NCI-H345 treated with DMSO at 0.1 percent for 48 hours (cell line): ENCODE data around the gene THSD4.

Source experiments
- DNase-seq: peaks from one replicate; lab custom pipeline; 2025; ENCODE audit not compliant: unreplicated experiment; lab: John Stamatoyannopoulos, UW

The THSD4 gene

GRCh38 chr15:71097890-71098289 is 17.4 kb upstream of the THSD4 start:
- no peak for DNase-seq

GRCh38 chr15:71098920-71099319 is 16.4 kb upstream of the THSD4 start:
- DNase-seq: no peak

GRCh38 chr15:71103102-71103676 is 12.1 kb upstream of the THSD4 start:
- no peak for DNase-seq

- no peak for DNase-seq
Measured at GRCh38 chr15:71104636-71105035, 10.6 kb upstream of the THSD4 start.

- DNase-seq: no peak
Measured at GRCh38 chr15:71105444-71105843, 9.8 kb upstream of the THSD4 start.

GRCh38 chr15:71106802-71107500 is 8.3 kb upstream of the THSD4 start:
- no peak for DNase-seq

- no peak for DNase-seq
Measured at GRCh38 chr15:71107501-71107815, 7.8 kb upstream of the THSD4 start.

GRCh38 chr15:71109130-71109529 is 6.1 kb upstream of the THSD4 start:
- no peak for DNase-seq

- no peak for DNase-seq
Measured at GRCh38 chr15:71109905-71110304, 5.4 kb upstream of the THSD4 start.

GRCh38 chr15:71110405-71111180 is 4.7 kb upstream of the THSD4 start:
- DNase-seq: no peak

- no peak for DNase-seq
Measured at GRCh38 chr15:71111181-71111565, 4.1 kb upstream of the THSD4 start.

GRCh38 chr15:71111950-71112349 is 3.3 kb upstream of the THSD4 start:
- no peak for DNase-seq

- no peak for DNase-seq
Measured at GRCh38 chr15:71112429-71112828, 2.8 kb upstream of the THSD4 start.

GRCh38 chr15:71114066-71114680 is 1.1 kb upstream of the THSD4 start:
- peak; percentile 6 for DNase-seq

GRCh38 chr15:71115567-71116351 is 488 bp downstream of the THSD4 start:
- DNase-seq: no peak

- DNase-seq: no peak
Measured at GRCh38 chr15:71116366-71116765, 1.1 kb downstream of the THSD4 start.

GRCh38 chr15:71116942-71117341 is 1.7 kb downstream of the THSD4 start:
- DNase-seq: no peak

- no peak for DNase-seq
Measured at GRCh38 chr15:71117714-71118305, 2.5 kb downstream of the THSD4 start.

- DNase-seq: no peak
Measured at GRCh38 chr15:71118345-71118744, 3.1 kb downstream of the THSD4 start.

GRCh38 chr15:71118881-71119632 is 3.8 kb downstream of the THSD4 start:
- no peak for DNase-seq
